HL-60 (cell line): ENCODE measurements around the gene DNM3.
"Not testable (repeated sequence)": the region's sequence is repeated elsewhere in the genome, so short reads cannot be mapped to it uniquely, and the experiment has no call there.

ENCODE experiments used
- TF ChIP-seq, protein P1 (sequence below): IDR thresholded peaks from one replicate; pipeline ENCODE4 v1.5.1; 2011; ENCODE audit warnings: low read length, control low read depth, inconsistent platforms; ENCODE audit not compliant: insufficient read depth
- TF ChIP-seq, protein P2 (sequence below): IDR thresholded peaks from 2 replicates; pipeline ENCODE4 v1.6.1; 2012; ENCODE audit warnings: low read depth; ENCODE audit not compliant: insufficient replicate concordance

- TF ChIP-seq, protein P1, sequence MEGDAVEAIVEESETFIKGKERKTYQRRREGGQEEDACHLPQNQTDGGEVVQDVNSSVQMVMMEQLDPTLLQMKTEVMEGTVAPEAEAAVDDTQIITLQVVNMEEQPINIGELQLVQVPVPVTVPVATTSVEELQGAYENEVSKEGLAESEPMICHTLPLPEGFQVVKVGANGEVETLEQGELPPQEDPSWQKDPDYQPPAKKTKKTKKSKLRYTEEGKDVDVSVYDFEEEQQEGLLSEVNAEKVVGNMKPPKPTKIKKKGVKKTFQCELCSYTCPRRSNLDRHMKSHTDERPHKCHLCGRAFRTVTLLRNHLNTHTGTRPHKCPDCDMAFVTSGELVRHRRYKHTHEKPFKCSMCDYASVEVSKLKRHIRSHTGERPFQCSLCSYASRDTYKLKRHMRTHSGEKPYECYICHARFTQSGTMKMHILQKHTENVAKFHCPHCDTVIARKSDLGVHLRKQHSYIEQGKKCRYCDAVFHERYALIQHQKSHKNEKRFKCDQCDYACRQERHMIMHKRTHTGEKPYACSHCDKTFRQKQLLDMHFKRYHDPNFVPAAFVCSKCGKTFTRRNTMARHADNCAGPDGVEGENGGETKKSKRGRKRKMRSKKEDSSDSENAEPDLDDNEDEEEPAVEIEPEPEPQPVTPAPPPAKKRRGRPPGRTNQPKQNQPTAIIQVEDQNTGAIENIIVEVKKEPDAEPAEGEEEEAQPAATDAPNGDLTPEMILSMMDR = not testable (repeated sequence)
- TF ChIP-seq, protein P2, sequence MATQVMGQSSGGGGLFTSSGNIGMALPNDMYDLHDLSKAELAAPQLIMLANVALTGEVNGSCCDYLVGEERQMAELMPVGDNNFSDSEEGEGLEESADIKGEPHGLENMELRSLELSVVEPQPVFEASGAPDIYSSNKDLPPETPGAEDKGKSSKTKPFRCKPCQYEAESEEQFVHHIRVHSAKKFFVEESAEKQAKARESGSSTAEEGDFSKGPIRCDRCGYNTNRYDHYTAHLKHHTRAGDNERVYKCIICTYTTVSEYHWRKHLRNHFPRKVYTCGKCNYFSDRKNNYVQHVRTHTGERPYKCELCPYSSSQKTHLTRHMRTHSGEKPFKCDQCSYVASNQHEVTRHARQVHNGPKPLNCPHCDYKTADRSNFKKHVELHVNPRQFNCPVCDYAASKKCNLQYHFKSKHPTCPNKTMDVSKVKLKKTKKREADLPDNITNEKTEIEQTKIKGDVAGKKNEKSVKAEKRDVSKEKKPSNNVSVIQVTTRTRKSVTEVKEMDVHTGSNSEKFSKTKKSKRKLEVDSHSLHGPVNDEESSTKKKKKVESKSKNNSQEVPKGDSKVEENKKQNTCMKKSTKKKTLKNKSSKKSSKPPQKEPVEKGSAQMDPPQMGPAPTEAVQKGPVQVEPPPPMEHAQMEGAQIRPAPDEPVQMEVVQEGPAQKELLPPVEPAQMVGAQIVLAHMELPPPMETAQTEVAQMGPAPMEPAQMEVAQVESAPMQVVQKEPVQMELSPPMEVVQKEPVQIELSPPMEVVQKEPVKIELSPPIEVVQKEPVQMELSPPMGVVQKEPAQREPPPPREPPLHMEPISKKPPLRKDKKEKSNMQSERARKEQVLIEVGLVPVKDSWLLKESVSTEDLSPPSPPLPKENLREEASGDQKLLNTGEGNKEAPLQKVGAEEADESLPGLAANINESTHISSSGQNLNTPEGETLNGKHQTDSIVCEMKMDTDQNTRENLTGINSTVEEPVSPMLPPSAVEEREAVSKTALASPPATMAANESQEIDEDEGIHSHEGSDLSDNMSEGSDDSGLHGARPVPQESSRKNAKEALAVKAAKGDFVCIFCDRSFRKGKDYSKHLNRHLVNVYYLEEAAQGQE = not testable (repeated sequence)
Observed at GRCh38 chr1:171799698-171800097, 41.6 kb upstream of the DNM3 start.
